Choroid plexus epithelial cell (primary cell): Measurements from ENCODE around the gene TPPP2.
A peak's percentile ranks its signal among the peaks of the same experiment; 100 is the strongest.

Experiments used
- DNase-seq: peaks from one replicate; pipeline ENCODE4 v3.0.0-alpha.2; 2010; ENCODE audit warnings: low read depth
- H3K4me3 ChIP-seq: 2 replicates; pipeline ENCODE4 v1.5.1; 2011; ENCODE audit warnings: low read depth, mild to moderate bottlenecking, control low read depth, low read length, moderate library complexity
- CTCF ChIP-seq: conservative IDR thresholded peaks from 2 replicates; pipeline ENCODE4 v1.5.1; 2011; ENCODE audit warnings: low read depth, mild to moderate bottlenecking, control low read depth, inconsistent platforms, low read length, moderate library complexity

Gene TPPP2

GRCh38 chr14:21042918-21043317 lies 12.9 kb downstream of the TPPP2 start:
- DNase-seq = no peak
- TF ChIP-seq CTCF = no peak
- H3K4me3 ChIP-seq = no peak overlapping the region

- H3K4me3 ChIP-seq = no peak overlapping the region
- no peak for TF ChIP-seq CTCF
- no peak for DNase-seq
Measured at GRCh38 chr14:21043387-21043973, 13.5 kb downstream of the TPPP2 start.

GRCh38 chr14:21043974-21044618 lies 14.1 kb downstream of the TPPP2 start:
- TF ChIP-seq CTCF = no peak
- no peak for DNase-seq
- no peak overlapping the region for H3K4me3 ChIP-seq

GRCh38 chr14:21047378-21047781 lies 17.4 kb downstream of the TPPP2 start:
- TF ChIP-seq CTCF = no peak
- no peak overlapping the region for H3K4me3 ChIP-seq
- no peak for DNase-seq

- DNase-seq = no peak
Measured at GRCh38 chr14:21048638-21049037, 18.6 kb downstream of the TPPP2 start.

GRCh38 chr14:21049271-21049673 lies 19.3 kb downstream of the TPPP2 start:
- H3K4me3 ChIP-seq = no peak overlapping the region
- peak; percentile 64 for DNase-seq
- no peak for TF ChIP-seq CTCF

More at GRCh38 chr14:21048638-21049037, 18.6 kb downstream of the TPPP2 start:
- H3K4me3 ChIP-seq = no peak overlapping the region
- no peak for TF ChIP-seq CTCF

GRCh38 chr14:21050597-21050996 lies 20.6 kb downstream of the TPPP2 start:
- no peak for TF ChIP-seq CTCF
- H3K4me3 ChIP-seq = no peak overlapping the region
- no peak for DNase-seq
